Activated T-cell treated with anti-CD3 and anti-CD28 coated beads for 4 hours (primary cell): ENCODE measurements around the gene MELTF.

ENCODE experiments used
- DNase-seq: peaks from one replicate; pipeline ENCODE4 v3.0.0-alpha.2; 2020

MELTF gene

GRCh38 chr3:196991581-196992460, 37.8 kb downstream of the MELTF start:
- DNase-seq: no peak

GRCh38 chr3:196990601-196991007, 39.0 kb downstream of the MELTF start:
- DNase-seq: no peak

- DNase-seq: no peak
These were observed 39.8 kb downstream of the MELTF start for GRCh38 chr3:196989721-196990262.

DNA sequence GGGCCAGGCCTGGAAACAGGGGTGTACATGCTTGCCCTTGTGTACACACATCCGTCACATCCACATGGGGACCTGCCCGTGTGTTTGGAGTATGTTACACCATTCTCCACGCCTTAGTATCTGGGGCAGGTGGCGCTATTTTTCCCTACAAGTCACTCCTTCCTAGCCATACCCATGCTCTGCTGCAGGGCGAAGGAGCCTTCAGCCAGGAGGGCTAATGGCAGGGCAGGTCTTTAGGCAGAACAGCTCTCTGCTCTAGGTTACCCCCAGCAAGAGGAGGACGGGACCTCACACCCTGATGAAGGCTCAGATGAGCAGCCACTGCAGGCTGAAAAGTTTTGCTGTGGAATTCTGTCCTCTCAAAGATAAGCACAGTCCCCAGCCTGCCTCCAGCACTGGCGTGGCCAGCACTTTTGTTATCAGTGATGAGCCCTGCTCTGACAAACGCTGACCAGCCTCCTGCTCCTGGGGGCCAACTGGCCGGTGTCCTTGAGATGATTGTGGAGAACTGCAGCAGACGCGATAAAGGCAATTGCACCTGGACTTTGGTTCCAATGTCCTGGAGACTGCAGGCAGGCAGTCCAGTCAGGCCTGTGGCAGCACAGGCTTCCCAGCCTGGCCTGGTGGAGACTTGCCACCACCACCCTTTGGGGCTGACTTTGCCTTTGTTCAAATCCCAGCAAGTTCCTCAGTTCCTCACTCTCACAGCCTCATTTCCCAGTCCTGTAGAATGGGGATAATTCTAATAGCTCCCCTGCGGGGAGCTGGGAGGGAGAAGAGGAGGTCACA, 41.2 kb downstream of the MELTF start:
- DNase-seq: no peak

DNA sequence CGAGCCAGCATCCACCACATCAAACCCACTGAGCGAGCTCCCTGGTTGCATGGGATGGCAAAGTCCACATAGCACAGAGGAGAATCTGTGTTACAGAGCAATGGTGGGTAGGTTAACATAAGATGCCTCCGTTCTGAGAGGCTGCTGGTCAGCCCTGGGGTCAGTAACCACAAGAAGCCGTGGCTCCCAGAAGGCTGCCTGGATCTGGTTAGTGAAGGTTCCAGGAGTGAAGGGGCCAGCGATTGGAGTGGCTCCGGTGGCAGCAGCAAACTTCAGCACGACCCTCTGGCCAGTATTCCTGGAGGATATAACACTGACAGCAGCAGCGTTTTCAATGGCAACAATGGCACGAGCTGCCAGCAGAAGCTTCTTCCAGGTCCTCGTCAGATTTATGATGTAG, 42.6 kb downstream of the MELTF start:
- no peak for DNase-seq

DNA sequence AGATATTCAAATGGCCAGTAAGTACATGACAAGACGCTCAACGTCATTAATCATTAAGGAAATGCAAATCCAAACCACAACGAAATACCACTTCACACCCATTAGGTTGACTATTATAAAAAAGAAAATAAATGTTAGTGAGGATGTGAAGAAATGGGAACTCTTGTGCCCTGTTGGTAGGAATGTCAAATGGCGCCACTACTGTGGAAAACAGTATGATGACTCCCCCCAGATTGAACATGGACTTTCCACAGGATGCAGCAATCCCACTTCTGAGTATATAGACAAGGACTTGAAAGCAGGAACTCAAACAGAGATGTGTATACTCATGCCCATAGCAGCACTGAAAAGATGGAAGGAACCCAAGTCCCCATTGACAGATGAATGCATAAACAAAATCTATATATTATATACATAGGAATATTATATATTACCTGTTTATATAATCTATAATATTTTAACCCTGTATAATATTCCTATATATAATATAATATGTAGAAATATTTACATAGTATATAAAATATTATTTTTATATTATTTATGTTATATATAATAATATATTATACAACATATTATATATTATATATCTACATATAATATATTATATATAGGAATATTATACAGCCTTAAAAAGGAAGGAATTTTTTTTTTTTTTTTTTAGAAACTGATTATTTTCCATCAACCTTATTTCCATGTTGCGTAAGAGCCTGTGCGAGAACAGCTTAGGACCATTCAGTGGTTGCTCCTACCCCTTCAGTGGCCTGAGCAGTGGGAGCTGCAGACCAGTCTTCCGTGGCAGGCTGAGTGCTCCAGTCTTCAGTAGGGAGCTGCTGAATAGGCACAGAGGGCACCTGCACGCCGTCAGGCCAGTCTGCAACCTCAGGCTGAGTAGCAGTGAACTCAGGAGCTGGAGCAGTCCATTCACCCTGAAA, 43.4 kb downstream of the MELTF start:
- DNase-seq: no peak

- DNase-seq: no peak
These were observed 44.3 kb downstream of the MELTF start for GRCh38 chr3:196985298-196985697.

DNA sequence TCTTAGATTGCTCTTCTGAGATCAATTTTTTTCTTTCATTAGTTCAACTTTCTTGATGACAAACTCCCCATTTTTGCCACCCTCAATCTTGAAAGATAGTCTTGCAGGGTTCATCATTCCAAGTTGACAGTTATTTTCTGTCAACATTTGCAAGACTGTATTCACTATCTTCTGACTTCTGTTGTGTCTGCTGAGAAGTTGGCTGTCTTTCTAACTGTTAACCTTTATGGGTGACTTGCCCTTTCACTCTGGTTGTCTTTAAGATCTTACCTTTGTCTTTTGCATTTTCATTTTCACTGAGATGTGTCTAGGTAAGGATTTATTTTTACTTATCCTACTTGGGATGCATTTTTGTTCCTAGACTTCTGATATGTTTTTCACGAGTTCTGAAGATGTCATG, 46.4 kb downstream of the MELTF start:
- DNase-seq: no peak

- DNase-seq: no peak
These were observed 48.0 kb downstream of the MELTF start for GRCh38 chr3:196981657-196982056.

DNA sequence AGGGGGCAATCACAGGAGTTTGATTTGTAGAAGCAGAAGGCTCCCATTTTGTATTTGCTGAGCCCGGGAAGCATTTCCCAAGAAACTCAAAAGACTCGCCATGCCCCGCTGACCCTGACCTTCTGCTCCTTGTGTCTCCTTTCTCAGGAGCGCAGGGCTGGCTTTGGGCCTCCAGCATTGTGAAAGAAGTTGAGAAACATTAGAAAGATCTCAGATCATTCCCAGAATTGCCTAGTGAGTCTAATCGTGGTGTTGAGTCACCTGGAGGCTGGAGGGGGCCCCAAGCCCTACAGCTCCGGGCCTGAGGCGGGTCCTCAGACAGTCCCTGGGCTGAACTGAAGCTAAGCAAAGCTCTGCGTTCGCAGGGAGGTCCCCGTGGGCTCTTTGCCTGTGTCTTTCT, 50.1 kb downstream of the MELTF start:
- DNase-seq: no peak

DNA sequence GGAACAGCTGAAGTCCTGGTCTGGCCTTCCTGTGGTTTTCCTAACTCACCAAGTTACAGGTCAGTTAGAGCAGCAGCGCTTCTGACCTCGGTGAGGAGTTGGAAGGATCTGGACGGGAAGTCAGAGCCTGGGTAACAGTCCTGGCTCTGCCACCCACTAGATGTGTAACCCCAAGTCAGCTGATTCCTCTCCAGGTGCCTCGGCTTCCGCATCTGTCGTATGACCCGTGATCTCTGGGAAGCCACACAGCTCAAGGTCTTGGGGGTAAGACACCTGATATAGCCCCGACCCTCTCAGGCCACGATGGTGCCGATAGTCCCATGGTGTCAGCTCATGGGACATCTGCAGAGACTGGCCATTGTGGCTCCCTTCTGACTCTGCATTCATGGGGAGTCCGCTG, 52.7 kb downstream of the MELTF start:
- no peak for DNase-seq

GRCh38 chr3:196975349-196975748, 54.3 kb downstream of the MELTF start:
- DNase-seq: no peak

- no peak for DNase-seq
These were observed 55.0 kb downstream of the MELTF start for GRCh38 chr3:196974661-196975060.

DNA sequence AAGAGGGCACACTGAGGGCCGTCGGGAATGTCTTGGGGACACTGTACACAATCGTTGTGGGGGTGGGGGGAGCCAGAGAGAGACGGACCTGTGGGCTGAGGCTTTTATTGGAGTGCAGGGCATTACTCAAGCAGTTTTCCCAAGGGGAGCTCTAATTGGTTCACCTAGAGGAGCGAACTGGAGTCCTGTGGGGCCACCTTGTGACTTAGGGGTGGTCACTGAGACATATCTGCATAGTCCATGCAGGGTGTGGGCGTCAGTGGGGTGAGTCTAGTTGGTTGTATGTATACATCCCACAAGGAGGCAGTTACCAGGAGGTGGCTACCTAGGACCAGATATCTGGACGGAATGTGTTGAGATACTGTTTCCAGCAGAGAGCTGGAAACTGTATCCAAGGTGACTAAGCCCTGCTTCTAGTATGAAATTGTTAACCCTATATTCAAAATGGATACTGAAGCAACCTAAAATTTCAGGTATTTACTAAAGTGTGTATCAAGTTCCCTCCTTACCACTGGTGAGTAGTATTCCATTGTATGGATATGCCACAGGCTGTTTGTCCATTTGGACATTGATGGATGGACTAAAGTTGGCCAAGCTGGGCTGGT, 58.4 kb downstream of the MELTF start:
- DNase-seq: no peak

DNA sequence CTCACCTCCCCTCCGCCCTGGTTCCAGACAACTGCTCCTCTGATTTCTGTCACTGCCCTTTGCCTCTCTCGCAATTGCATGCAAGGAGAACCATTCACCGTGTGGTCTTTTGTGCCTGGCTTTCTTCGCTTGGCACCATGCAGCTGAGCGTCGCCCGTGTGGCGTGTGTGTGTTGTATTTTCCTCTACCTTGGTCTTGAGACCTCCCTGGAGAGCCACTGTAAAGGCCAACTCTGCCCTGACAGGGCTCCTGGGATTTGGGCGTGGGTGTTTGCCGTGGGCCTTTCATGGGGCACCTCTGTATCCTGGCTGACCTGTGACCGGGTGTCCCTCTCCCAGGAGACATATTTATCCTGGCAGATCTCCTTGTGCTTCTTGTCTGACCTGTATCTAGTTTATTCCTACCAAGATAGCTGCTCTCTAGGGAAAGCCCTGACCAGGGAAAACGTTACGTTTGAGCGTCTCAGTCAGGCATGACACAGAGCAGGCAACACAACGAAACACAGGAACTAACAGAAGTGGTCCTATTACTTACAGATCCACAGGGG, 59.0 kb downstream of the MELTF start:
- no peak for DNase-seq

DNA sequence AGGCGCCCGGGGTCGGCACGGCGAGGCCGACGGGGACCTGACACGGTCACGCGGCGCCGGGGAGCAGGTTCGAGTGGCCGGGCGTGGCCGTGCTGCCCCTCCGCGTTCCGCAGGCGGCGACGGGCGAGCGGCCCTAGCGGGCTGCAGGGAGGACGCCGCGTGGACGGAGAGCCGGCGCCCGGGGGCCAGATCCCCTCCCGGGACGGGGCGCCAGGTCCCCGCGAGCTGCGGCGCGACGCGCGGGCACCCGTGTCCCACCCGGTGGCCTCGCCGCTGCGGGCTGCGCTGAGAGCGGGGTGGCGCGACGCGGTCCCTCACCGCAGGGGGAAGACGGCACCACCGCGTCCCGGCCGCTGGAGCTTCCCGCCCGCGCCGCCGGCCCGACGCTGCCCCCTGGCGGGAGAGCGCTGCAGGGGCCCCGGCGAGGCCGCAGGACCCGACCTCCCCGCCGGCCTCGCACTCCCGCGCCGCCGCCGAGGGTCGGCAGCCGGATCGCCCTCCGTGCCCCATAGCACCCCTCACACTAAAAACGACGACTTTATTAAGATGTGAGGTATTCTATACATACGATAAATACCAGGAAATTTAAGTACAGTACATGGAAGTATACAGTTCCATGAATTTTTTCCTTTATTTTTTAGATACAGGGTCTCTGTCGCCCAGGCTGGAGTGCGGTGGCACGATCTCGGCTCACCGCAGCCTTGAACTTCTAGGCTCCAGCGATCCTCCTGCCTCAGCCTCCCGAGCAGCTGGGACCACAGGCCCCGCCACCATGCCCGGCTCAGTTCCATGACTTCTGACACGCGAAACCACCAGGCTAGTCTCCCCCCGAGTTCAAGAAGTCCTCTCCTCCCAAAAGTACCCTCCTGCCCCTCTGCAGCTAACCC, 59.7 kb downstream of the MELTF start:
- peak; percentile 55 for DNase-seq

GRCh38 chr3:196969134-196969659, 60.4 kb downstream of the MELTF start:
- DNase-seq: peak; percentile 22

DNA sequence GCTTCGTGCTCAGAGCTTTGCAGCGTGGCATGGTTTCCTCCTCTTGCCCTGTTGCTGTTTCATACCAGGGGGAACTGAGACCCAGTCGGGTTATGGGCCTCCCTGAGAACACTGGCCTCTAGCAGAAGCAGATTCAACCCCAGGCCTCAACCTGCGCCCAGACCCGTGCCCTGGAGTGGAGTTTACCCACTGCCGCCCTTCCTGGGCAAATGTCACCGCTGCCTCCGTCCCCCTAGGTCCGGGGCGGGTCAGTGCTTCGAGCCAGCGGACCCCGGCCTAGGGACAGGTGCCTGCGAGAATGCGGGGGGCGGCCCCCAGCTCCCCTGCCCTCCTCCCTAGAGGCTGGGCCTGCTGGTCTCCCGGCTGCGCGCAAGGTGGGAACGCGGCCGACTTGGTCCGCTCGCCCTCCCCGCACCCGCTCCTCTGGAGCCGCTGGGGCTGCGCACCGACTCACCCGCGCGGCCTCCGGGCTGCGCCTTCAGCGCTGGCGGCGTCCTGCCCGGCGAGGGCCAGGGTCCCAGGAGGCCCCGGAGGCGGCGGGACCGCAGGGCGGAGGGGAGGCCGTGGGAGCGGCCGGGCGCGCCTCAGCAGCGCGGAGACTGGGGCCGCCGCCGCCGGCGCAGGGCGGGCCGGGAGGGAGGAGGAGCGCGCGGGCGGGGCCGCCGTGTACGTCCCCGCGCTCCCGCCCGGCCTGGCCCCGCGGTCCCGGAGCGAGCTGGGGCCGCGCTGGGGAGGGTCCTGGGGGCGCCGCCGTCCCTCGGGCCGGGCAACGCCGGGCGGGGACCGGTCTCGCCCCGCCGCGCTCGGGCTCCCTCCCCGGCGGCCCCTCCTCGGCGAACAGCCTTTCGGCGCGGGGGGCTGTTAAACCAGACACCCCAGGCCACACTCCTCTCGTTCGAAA, 61.1 kb downstream of the MELTF start, which contains the start of gene PIGZ:
TSS of gene PIGZ (minus strand) at position 601 of the 901 bp plus-strand sequence. CDS start 16,802 bp downstream, outside the sequence.
- DNase-seq: no peak
